IgD-negative memory B cell (primary cell): Measurements from ENCODE around the gene MXRA7. TPM values are rescaled to one million over a fixed set of nuclear protein-coding genes. Genes with fewer than 3 reads are reported as not detected.
"Not testable (repeated sequence)": the region's sequence is repeated elsewhere in the genome, so short reads cannot be mapped to it uniquely, and the experiment has no call there.

ENCODE experiments used
- H3K27ac Mint-ChIP-seq, 3 donors: one replicate each; pipeline ENCODE4 v1.8.0; 2020 to 2022; ENCODE audit warnings: mild to moderate bottlenecking in 3 of 3, mixed read lengths in 3 of 3, moderate library complexity in 1 of 3
- H3K27me3 Mint-ChIP-seq: one replicate; pipeline ENCODE4 v1.8.0; 2021; ENCODE audit warnings: mixed read lengths
- H3K36me3 Mint-ChIP-seq: one replicate; pipeline ENCODE4 v1.8.0; 2020; ENCODE audit warnings: mild to moderate bottlenecking, mixed read lengths
- H3K4me1 Mint-ChIP-seq, 3 donors: one replicate each; pipeline ENCODE4 v1.8.0; 2020 to 2022; ENCODE audit warnings: mixed read lengths in 3 of 3, mild to moderate bottlenecking in 1 of 3
- H3K4me3 Mint-ChIP-seq, 4 donors: one replicate each; pipeline ENCODE4 v1.8.0; 2020 to 2022; ENCODE audit warnings: mild to moderate bottlenecking in 4 of 4, mixed read lengths in 4 of 4, moderate library complexity in 3 of 4
- H3K9me3 Mint-ChIP-seq, 3 donors: one replicate each; pipeline ENCODE4 v1.8.0; 2020 to 2021; ENCODE audit warnings: mixed read lengths in 3 of 3, mild to moderate bottlenecking in 1 of 3
- polyA plus RNA-seq: library from polyadenylated mRNA; unstranded; fragments of 300-500 nt; fragmentation: Illumina TruSeq; gene quantifications from one replicate; pipeline ENCODE4 v1.2.3, GENCODE V29; 2021

The MXRA7 gene
- polyA plus RNA-seq = 2.7 TPM

GRCh38 chr17:76710863-76711611 lies at the start of gene MXRA7:
Gene MXRA7, minus strand, starts transcription at chr17:76710965. Its CDS starts 19 bp downstream, at chr17:76710946.
- H3K27me3 Mint-ChIP-seq = no peaks in the 10 kb centered on the region
- H3K4me1 Mint-ChIP-seq = peaks cover 15 to 21% (median 18%) of the 10 kb centered on the region in 3 donors
- peak within 1 kb of the TSS; percentile 76 to 91 (median 85) for H3K4me3 Mint-ChIP-seq
- H3K36me3 Mint-ChIP-seq = no peaks in the 10 kb centered on the region
- H3K9me3 Mint-ChIP-seq = no peaks in the 10 kb centered on the region
- H3K27ac Mint-ChIP-seq = peak within 1 kb of the TSS in 1 of 3 donors; percentile 73

GRCh38 chr17:76758570-76758969 lies 47.8 kb upstream of the MXRA7 start:
- no peaks in the 10 kb centered on the region for H3K27me3 Mint-ChIP-seq
- H3K27ac Mint-ChIP-seq = no peak overlapping the region
- H3K36me3 Mint-ChIP-seq = peaks cover 6% of the 10 kb centered on the region
- H3K9me3 Mint-ChIP-seq = no peaks in the 10 kb centered on the region
- no peak overlapping the region for H3K4me3 Mint-ChIP-seq
- peaks cover 0 to 3% (median 0%) of the 10 kb centered on the region in 3 donors for H3K4me1 Mint-ChIP-seq

- peaks cover 0 to 3% (median 2%) of the 10 kb centered on the region in 3 donors for H3K4me1 Mint-ChIP-seq
- no peak overlapping the region for H3K27ac Mint-ChIP-seq
- H3K27me3 Mint-ChIP-seq = no peaks in the 10 kb centered on the region
- no peaks in the 10 kb centered on the region for H3K9me3 Mint-ChIP-seq
- H3K36me3 Mint-ChIP-seq = peaks cover 9% of the 10 kb centered on the region
- no peak overlapping the region for H3K4me3 Mint-ChIP-seq
These were observed 46.5 kb upstream of the MXRA7 start for GRCh38 chr17:76757256-76757655.

- H3K4me1 Mint-ChIP-seq = peaks cover 0 to 5% (median 2%) of the 10 kb centered on the region in 3 donors
- no peak overlapping the region for H3K4me3 Mint-ChIP-seq
- no peak overlapping the region for H3K27ac Mint-ChIP-seq
- H3K36me3 Mint-ChIP-seq = peaks cover 9% of the 10 kb centered on the region
- no peaks in the 10 kb centered on the region for H3K27me3 Mint-ChIP-seq
- H3K9me3 Mint-ChIP-seq = no peaks in the 10 kb centered on the region
These were observed 44.5 kb upstream of the MXRA7 start for GRCh38 chr17:76755285-76755684.

- Mint-ChIP-seq H3K9me3 (no peaks in the 10 kb centered on the region), H3K27ac (peak overlapping the region in 2 of 3 donors; percentile 59 to 78), H3K4me3 (peak overlapping the region in 1 of 4 donors; percentile 21), H3K27me3 (no peaks in the 10 kb centered on the region), H3K4me1 (peaks cover 0 to 5% (median 2%) of the 10 kb centered on the region in 3 donors), H3K36me3 (peaks cover 13% of the 10 kb centered on the region)
These were observed 42.5 kb upstream of the MXRA7 start for GRCh38 chr17:76753061-76753961.

GRCh38 chr17:76752006-76752405 lies 41.2 kb upstream of the MXRA7 start:
- Mint-ChIP-seq H3K4me3 (no peak overlapping the region), H3K9me3 (no peaks in the 10 kb centered on the region), H3K27ac (no peak overlapping the region), H3K27me3 (no peaks in the 10 kb centered on the region), H3K36me3 (peaks cover 10% of the 10 kb centered on the region), H3K4me1 (peaks cover 0 to 5% (median 2%) of the 10 kb centered on the region in 3 donors)

GRCh38 chr17:76751416-76751993 lies 40.7 kb upstream of the MXRA7 start:
- no peak overlapping the region for H3K4me3 Mint-ChIP-seq
- no peaks in the 10 kb centered on the region for H3K9me3 Mint-ChIP-seq
- peaks cover 8% of the 10 kb centered on the region for H3K36me3 Mint-ChIP-seq
- H3K4me1 Mint-ChIP-seq = peaks cover 0 to 5% (median 2%) of the 10 kb centered on the region in 3 donors
- no peak overlapping the region for H3K27ac Mint-ChIP-seq
- no peaks in the 10 kb centered on the region for H3K27me3 Mint-ChIP-seq

- Mint-ChIP-seq H3K9me3 (no peaks in the 10 kb centered on the region), H3K27me3 (no peaks in the 10 kb centered on the region), H3K36me3 (peaks cover 7% of the 10 kb centered on the region)
These were observed 37.9 kb upstream of the MXRA7 start for GRCh38 chr17:76748657-76749056.

GRCh38 chr17:76747716-76748363 lies 37.1 kb upstream of the MXRA7 start:
- Mint-ChIP-seq H3K4me1 (peaks cover 0 to 3% (median 2%) of the 10 kb centered on the region in 3 donors), H3K36me3 (peaks cover 8% of the 10 kb centered on the region), H3K27me3 (no peaks in the 10 kb centered on the region), H3K27ac (peak overlapping the region in 1 of 3 donors; percentile 23), H3K4me3 (no peak overlapping the region), H3K9me3 (no peaks in the 10 kb centered on the region)

More at GRCh38 chr17:76748657-76749056, 37.9 kb upstream of the MXRA7 start:
- Mint-ChIP-seq H3K4me3 (no peak overlapping the region), H3K4me1 (peaks cover 0 to 5% (median 2%) of the 10 kb centered on the region in 3 donors), H3K27ac (no peak overlapping the region)

GRCh38 chr17:76745785-76746184 lies 35.0 kb upstream of the MXRA7 start:
- peaks cover 11% of the 10 kb centered on the region for H3K36me3 Mint-ChIP-seq
- H3K4me3 Mint-ChIP-seq, H3K27ac Mint-ChIP-seq, H3K4me1 Mint-ChIP-seq, H3K9me3 Mint-ChIP-seq, H3K27me3 Mint-ChIP-seq: not testable (repeated sequence)

GRCh38 chr17:76744747-76745146 lies 34.0 kb upstream of the MXRA7 start:
- Mint-ChIP-seq H3K36me3 (peaks cover 7% of the 10 kb centered on the region), H3K27ac (no peak overlapping the region), H3K4me3 (no peak overlapping the region), H3K4me1 (peaks cover 0 to 4% (median 4%) of the 10 kb centered on the region in 3 donors), H3K9me3 (no peaks in the 10 kb centered on the region), H3K27me3 (no peaks in the 10 kb centered on the region)

GRCh38 chr17:76742958-76743357 lies 32.2 kb upstream of the MXRA7 start:
- no peaks in the 10 kb centered on the region for H3K27me3 Mint-ChIP-seq
- peaks cover 6 to 15% (median 12%) of the 10 kb centered on the region in 3 donors for H3K4me1 Mint-ChIP-seq
- H3K36me3 Mint-ChIP-seq = peaks cover 7% of the 10 kb centered on the region
- no peak overlapping the region for H3K4me3 Mint-ChIP-seq
- H3K9me3 Mint-ChIP-seq = no peaks in the 10 kb centered on the region
- no peak overlapping the region for H3K27ac Mint-ChIP-seq

GRCh38 chr17:76740329-76741118 lies 29.8 kb upstream of the MXRA7 start:
- Mint-ChIP-seq H3K27me3 (no peaks in the 10 kb centered on the region), H3K9me3 (no peaks in the 10 kb centered on the region), H3K27ac (peak overlapping the region in 1 of 3 donors; percentile 26), H3K4me1 (peaks cover 8 to 17% (median 16%) of the 10 kb centered on the region in 3 donors), H3K4me3 (peak overlapping the region in 2 of 4 donors; percentile 68 to 91), H3K36me3 (peaks cover 9% of the 10 kb centered on the region)
